ENCODE results near the gene ADK. TPM values are rescaled to one million over a fixed set of nuclear protein-coding genes. Genes with fewer than 3 reads are reported as not detected.

Gene ADK
- total RNA-seq, 3 donors from 2014 or later = 27.2 to 50.8 (median 40.0) TPM

DNA sequence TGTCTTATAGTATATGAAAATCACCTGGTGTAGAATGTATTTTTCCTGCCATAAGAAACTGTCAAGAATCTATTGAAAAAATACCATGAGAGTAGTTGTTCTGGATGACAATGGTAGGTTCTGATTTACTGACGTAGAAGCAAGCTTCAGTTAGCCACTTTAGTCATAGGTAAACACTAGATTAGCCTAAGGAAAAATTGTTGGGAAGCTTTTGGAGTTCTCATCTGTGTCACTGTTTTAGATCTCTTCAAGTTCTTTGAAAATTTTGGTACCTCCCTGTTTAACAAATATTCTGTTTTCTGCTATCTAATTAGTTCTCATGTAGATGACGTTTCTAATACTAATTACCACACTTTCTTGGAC, 131.8 kb downstream of the ADK start:
- TF ChIP-seq POLR2A (IDR thresholded peaks at IDR 0.05) = no peak
- TF ChIP-seq, protein P1, sequence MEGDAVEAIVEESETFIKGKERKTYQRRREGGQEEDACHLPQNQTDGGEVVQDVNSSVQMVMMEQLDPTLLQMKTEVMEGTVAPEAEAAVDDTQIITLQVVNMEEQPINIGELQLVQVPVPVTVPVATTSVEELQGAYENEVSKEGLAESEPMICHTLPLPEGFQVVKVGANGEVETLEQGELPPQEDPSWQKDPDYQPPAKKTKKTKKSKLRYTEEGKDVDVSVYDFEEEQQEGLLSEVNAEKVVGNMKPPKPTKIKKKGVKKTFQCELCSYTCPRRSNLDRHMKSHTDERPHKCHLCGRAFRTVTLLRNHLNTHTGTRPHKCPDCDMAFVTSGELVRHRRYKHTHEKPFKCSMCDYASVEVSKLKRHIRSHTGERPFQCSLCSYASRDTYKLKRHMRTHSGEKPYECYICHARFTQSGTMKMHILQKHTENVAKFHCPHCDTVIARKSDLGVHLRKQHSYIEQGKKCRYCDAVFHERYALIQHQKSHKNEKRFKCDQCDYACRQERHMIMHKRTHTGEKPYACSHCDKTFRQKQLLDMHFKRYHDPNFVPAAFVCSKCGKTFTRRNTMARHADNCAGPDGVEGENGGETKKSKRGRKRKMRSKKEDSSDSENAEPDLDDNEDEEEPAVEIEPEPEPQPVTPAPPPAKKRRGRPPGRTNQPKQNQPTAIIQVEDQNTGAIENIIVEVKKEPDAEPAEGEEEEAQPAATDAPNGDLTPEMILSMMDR (IDR thresholded peaks at IDR 0.05) = no peak
- TF ChIP-seq POLR2AphosphoS5 (IDR thresholded peaks at IDR 0.05) = no peak
- no peaks in the 10 kb centered on the region for H3K4me1 ChIP-seq
- no peaks in the 10 kb centered on the region for H3K9me3 ChIP-seq
- intact Hi-C loops (cut with DNase I; ENCODE audit: low total_unique reads) = no loop called here
- H3K27ac ChIP-seq = peak overlapping the region in 1 of 2 donors; percentile 5
- no peaks in the 10 kb centered on the region for H3K36me3 ChIP-seq
- no peaks in the 10 kb centered on the region for H3K27me3 ChIP-seq
- H3K4me3 ChIP-seq = no peak overlapping the region
- DNase-seq (ENCODE audit: low spot score in 2 of 2) = no peak

DNA sequence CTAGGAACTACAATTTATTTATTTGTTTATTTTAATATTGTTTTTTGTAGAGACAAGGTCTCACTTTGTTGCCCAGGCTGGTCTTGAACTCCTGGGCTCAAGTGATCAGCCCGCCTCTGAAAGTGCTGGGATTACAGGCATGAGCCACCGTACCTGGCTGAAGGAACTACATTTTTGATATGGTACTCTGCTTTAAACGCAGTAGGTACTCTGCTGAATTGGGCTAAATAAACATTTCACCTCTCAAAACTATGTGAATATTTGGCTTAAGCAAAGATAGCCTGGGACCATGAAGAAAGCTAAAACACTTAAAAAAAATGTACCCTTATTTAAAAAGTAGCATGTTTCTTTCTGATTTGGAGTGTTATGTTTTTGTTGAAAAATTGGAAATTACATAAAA, 138.2 kb downstream of the ADK start:
- DNase-seq (ENCODE audit: low spot score in 2 of 2) = no peak
- TF ChIP-seq POLR2AphosphoS5 (IDR thresholded peaks at IDR 0.05) = no peak
- TF ChIP-seq, protein P1 (IDR thresholded peaks at IDR 0.05) = no peak
- TF ChIP-seq POLR2A (IDR thresholded peaks at IDR 0.05) = no peak
- Histone ChIP-seq H3K4me3 (no peak overlapping the region), H3K4me1 (no peaks in the 10 kb centered on the region), H3K27me3 (no peaks in the 10 kb centered on the region), H3K9me3 (no peaks in the 10 kb centered on the region), H3K36me3 (no peaks in the 10 kb centered on the region), H3K27ac (no peak overlapping the region)
- intact Hi-C loops (cut with DNase I; ENCODE audit: low total_unique reads) = no loop called here

DNA sequence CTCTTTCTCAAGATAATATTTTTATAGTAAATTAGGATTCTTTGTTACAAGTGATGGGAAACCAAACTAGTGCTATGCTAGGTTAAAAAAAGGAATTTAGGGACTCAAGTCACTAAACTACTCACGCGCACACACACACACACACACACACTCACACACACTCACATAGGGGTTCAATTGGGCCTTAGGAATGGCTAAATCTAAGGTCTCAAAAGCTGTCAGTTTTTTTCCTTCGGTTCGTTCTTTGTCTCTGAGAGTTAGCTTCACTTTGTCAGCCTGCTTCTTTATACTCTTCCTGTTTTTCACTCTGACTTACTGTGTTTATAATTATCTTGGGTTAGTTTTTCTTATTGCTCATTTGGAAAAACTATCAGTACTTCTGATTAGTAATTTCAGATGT, 138.9 kb downstream of the ADK start:
- Histone ChIP-seq H3K27ac (no peak overlapping the region), H3K27me3 (no peaks in the 10 kb centered on the region), H3K36me3 (no peaks in the 10 kb centered on the region), H3K4me3 (no peak overlapping the region), H3K4me1 (no peaks in the 10 kb centered on the region), H3K9me3 (no peaks in the 10 kb centered on the region)
- DNase-seq (ENCODE audit: low spot score in 2 of 2) = no peak
- intact Hi-C loops (cut with DNase I; ENCODE audit: low total_unique reads) = no loop called here
- TF ChIP-seq POLR2AphosphoS5 (IDR thresholded peaks at IDR 0.05) = no peak
- TF ChIP-seq, protein P1 (IDR thresholded peaks at IDR 0.05) = no peak
- no peak for TF ChIP-seq POLR2A (IDR thresholded peaks at IDR 0.05)

DNA sequence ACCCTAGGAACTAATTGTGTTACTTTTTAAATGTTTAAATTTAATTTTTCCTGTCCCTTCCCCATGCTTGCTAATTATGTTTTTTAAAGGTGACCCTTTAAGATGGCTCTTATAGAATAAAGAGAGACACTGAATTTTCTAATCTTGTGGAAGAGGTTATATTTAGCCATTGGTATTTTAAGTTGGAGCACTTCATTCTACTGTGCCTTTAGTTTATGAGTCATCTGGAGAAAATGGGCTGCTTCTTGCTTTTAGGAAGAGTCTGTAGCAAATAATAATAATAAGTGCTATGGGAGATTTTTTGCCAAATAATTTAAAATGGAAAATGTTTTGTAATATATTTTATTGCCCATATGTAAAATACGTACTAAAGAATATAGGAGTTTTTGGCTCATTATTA, 139.7 kb downstream of the ADK start:
- Histone ChIP-seq H3K9me3 (no peaks in the 10 kb centered on the region), H3K4me3 (no peak overlapping the region), H3K4me1 (no peaks in the 10 kb centered on the region), H3K36me3 (no peaks in the 10 kb centered on the region), H3K27me3 (no peaks in the 10 kb centered on the region), H3K27ac (no peak overlapping the region)
- intact Hi-C loops (cut with DNase I; ENCODE audit: low total_unique reads) = no loop called here
- no peak for TF ChIP-seq POLR2AphosphoS5 (IDR thresholded peaks at IDR 0.05)
- TF ChIP-seq, protein P1 (IDR thresholded peaks at IDR 0.05) = no peak
- no peak for TF ChIP-seq POLR2A (IDR thresholded peaks at IDR 0.05)
- no peak for DNase-seq (ENCODE audit: low spot score in 2 of 2)

DNA sequence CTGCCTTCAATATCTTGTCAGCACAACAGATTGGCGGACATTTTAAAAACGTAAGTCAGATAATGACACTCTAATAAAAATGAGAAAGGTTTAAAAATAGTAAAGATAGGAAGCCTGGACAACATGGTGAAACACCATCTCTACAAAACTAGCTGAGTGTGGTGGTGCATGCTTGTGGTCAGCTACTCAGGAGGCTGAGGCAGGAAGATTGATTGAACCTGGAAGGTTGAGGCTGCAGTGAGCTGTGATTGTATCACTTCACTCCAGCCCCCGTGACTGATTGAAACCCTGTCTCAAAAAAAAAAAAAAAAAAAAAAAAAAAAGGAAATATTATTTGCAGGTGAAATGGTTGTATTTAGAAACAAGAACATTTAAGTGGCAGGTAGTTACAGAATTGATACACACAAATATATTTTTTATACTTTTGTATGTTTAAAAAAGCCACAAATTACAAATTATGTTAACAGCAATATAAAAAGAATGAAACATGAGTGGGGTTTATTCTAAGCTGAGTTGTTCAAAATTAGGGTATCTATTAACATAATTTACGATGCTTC, 141.9 kb downstream of the ADK start:
- Histone ChIP-seq H3K9me3 (no peaks in the 10 kb centered on the region), H3K27ac (no peak overlapping the region), H3K4me1 (no peaks in the 10 kb centered on the region), H3K27me3 (no peaks in the 10 kb centered on the region), H3K36me3 (no peaks in the 10 kb centered on the region), H3K4me3 (no peak overlapping the region)
- intact Hi-C loops (cut with DNase I; ENCODE audit: low total_unique reads) = no loop called here
- DNase-seq (ENCODE audit: low spot score in 2 of 2) = no peak
- no peak for TF ChIP-seq POLR2A (IDR thresholded peaks at IDR 0.05)
- TF ChIP-seq, protein P1 (IDR thresholded peaks at IDR 0.05) = no peak
- no peak for TF ChIP-seq POLR2AphosphoS5 (IDR thresholded peaks at IDR 0.05)

All from breast epithelium (tissue), 4 donors.